OCI-LY3 (cell line): ENCODE results near the gene RNPEP.

ENCODE experiments used
- CTCF ChIP-seq: fragments of 200-600, 300-600 bp; sonication (generic); IDR thresholded peaks from 2 replicates; pipeline ENCODE4 v1.5.1; 2014; ENCODE audit warnings: antibody characterized with exemption, low read length, low read depth
- EZH2phosphoT487 ChIP-seq: fragments of 200-600 bp; shearing (Covaris generic); IDR thresholded peaks from 2 replicates; pipeline ENCODE4 v1.6.1; 2018; ENCODE audit warnings: antibody characterized with exemption, mixed run types, low read depth

- TF ChIP-seq CTCF (no peak), EZH2phosphoT487 (no peak)
Observed at GRCh38 chr1:202038688-202039346, 56.4 kb downstream of the RNPEP start.
